K562 (cell line): ENCODE data around the gene FGF9. TPM values are rescaled to one million over a fixed set of nuclear protein-coding genes. Genes with fewer than 3 reads are reported as not detected.
A peak's percentile ranks its signal among the peaks of the same experiment; 100 is the strongest.

Experiments
- ATAC-seq: fragments of 200-7000 bp; cut with Tn5 transposase; 3 replicates; pipeline ENCODE4 v1.9.1; 2020; ENCODE audit warnings: moderate library complexity
- BruUV-seq: library from RNA; stranded (reverse); fragments of 400-500 nt; replicated peaks from 2 replicates; lab custom pipeline; 2021; lab: Mats Ljungman, UMichigan
- CTCF ChIA-PET: fragments of 300-600 bp; formaldehyde crosslinking; extraction: SDS; loops from one replicate; lab custom pipeline; 2021; ENCODE audit warnings: low intra/inter-chr PET ratio; lab: Yijun Ruan, JAX
- POLR2A ChIA-PET: fragments of 300-600, 350-650 bp; sonication (Branson Sonifier 250); formaldehyde crosslinking; extraction: SDS; loops from one replicate; lab custom pipeline; 2021; ENCODE audit warnings: antibody characterized with exemption, inconsistent platforms; lab: Yijun Ruan, JAX
- DNase-seq, 4 experiments: peaks; one replicate each; pipeline versions ENCODE4 v3.0.0 to v3.0.0-alpha.2; 2011 to 2018; ENCODE audit warnings: low spot score in 3 of 4, mixed read lengths in 3 of 4; ENCODE audit errors: extremely low read depth in 1 of 4
- FAIRE-seq: peaks from 2 replicates; lab custom pipeline; 2011; peaks lifted over from hg19 to GRCh38; lab: Jason Lieb, UNC
- H2AFZ ChIP-seq: 2 replicates; pipeline ENCODE4 v1.6.0; 2011; ENCODE audit warnings: low read depth, low read length, control low read depth, inconsistent platforms
- H3K27ac ChIP-seq: fragments of 200-600 bp; 3 replicates; pipeline ENCODE4 v1.8.0; 2011; ENCODE audit warnings: low read depth, mild to moderate bottlenecking, control low read depth, inconsistent platforms, low read length, moderate library complexity, mixed read lengths; ENCODE audit errors: extremely low read depth
- H3K27me3 ChIP-seq, 2 experiments: fragments of 300-600 bp in 1 of 2; 2 replicates in 1 of 2; 3 replicates in 1 of 2; pipeline versions ENCODE4 v1.6.0 to v1.8.0; 2011; ENCODE audit warnings: inconsistent platforms in 2 of 2, low read length in 2 of 2, mild to moderate bottlenecking in 1 of 2, mixed read lengths in 1 of 2, moderate library complexity in 1 of 2; ENCODE audit not compliant: control insufficient read depth in 2 of 2, insufficient read depth in 2 of 2
- H3K36me3 ChIP-seq: fragments of 300-600 bp; 3 replicates; pipeline ENCODE4 v1.8.0; 2011; ENCODE audit warnings: mild to moderate bottlenecking, low read length, inconsistent platforms; ENCODE audit not compliant: control insufficient read depth, insufficient read depth
- H3K4me1 ChIP-seq, 2 experiments: fragments of 200-600 bp in 1 of 2; replicated peaks in 1 of 2; 2 replicates in 1 of 2; 3 replicates in 1 of 2; pipeline versions ENCODE4 v1.5.1 to v1.8.0; 2011; ENCODE audit warnings: inconsistent platforms in 2 of 2, low read length in 2 of 2, mild to moderate bottlenecking in 1 of 2, mixed read lengths in 1 of 2, moderate library complexity in 1 of 2; ENCODE audit not compliant: control insufficient read depth in 2 of 2, insufficient read depth in 2 of 2
- H3K4me2 ChIP-seq: 2 replicates; pipeline ENCODE4 v1.6.1; 2011; ENCODE audit warnings: low read length, control low read depth, inconsistent platforms, mixed read lengths; ENCODE audit not compliant: insufficient read depth
- H3K4me3 ChIP-seq: fragments of 200-600 bp; sonication (generic), shearing (Covaris generic); 2 replicates; pipeline ENCODE4 v1.5.1; 2016; ENCODE audit warnings: control low read depth, inconsistent platforms
- H3K79me2 ChIP-seq: fragments of 200-600 bp; 3 replicates; pipeline ENCODE4 v1.8.0; 2011; ENCODE audit warnings: low read length, inconsistent platforms; ENCODE audit not compliant: control insufficient read depth, insufficient read depth
- H3K9ac ChIP-seq, 2 experiments: 2 replicates each; pipeline versions ENCODE4 v1.6.0 to v1.6.1; 2011; ENCODE audit warnings: low read depth in 2 of 2, low read length in 2 of 2, control low read depth in 1 of 2, inconsistent platforms in 1 of 2, mild to moderate bottlenecking in 1 of 2, mixed read lengths in 1 of 2; ENCODE audit not compliant: insufficient read depth in 1 of 2
- H3K9me1 ChIP-seq: one replicate; pipeline ENCODE4 v1.6.0; 2011; ENCODE audit warnings: inconsistent platforms, mild to moderate bottlenecking, low read length, moderate library complexity; ENCODE audit not compliant: control insufficient read depth, insufficient read depth
- H3K9me3 ChIP-seq: replicated peaks from 2 replicates; pipeline ENCODE4 v1.5.1; 2011; ENCODE audit warnings: low read depth, low read length, inconsistent platforms; ENCODE audit not compliant: control insufficient read depth, insufficient read depth
- H4K20me1 ChIP-seq: replicated peaks from 2 replicates; pipeline ENCODE4 v1.6.1; 2011; ENCODE audit warnings: low read length, inconsistent platforms, mixed read lengths; ENCODE audit not compliant: control insufficient read depth, insufficient read depth
- FOXA1 ChIP-seq: fragments of 450-650 bp; IDR thresholded peaks from 2 replicates; pipeline ENCODE4 v1.6.1; 2016; ENCODE audit warnings: mild to moderate bottlenecking, borderline replicate concordance
- L3MBTL2 ChIP-seq: fragments of 450-650 bp; IDR thresholded peaks from 2 replicates; pipeline ENCODE4 v1.6.1; 2016; ENCODE audit warnings: mild to moderate bottlenecking, moderate library complexity
- MEIS2 ChIP-seq: fragments of 450-650 bp; IDR thresholded peaks from 2 replicates; pipeline ENCODE4 v1.6.1; 2014; ENCODE audit warnings: mild to moderate bottlenecking; ENCODE audit not compliant: partially characterized antibody
- WGBS: fragments of 100-300 bp; shearing (Covaris generic); methylation state at CpG from one replicate; pipeline ENCODE4 v1.1.6; 2016; ENCODE audit warnings: low coverage, mixed read lengths; ENCODE audit not compliant: insufficient coverage; ENCODE audit errors: missing lambda C conversion rate; 5-methylcytosine and 5-hydroxymethylcytosine counted together
- in situ Hi-C: fragments of 300-500 bp; cut with MboI; formaldehyde crosslinking; loops from 4 replicates; pipeline ENCODE4 v1.15.0; 2018; ENCODE audit warnings: inconsistent platforms, mixed read lengths
- intact Hi-C: fragments of 100-400 bp; cut with micrococcal nuclease; formaldehyde crosslinking; loops from 2 replicates; pipeline ENCODE4 v1.14.2; 2022
- polyA plus RNA-seq, 8 experiments: library from polyadenylated mRNA; depleted of rRNA in 4 of 8; stranded (reverse) in 5 of 8; unstranded in 3 of 8; fragments of >200 nt; fragmentation: Nextera tagmentation in 2 of 8; fragmentation: Illumina TruSeq in 1 of 8; extraction: Ambion mirVana in 2 of 8; extraction: Trizol in 1 of 8; gene quantifications; 2 replicates each; pipeline versions ENCODE4 v1.2.1 to v1.2.3, GENCODE V29; 2011 to 2014; ENCODE audit warnings: inconsistent platforms in 1 of 8, missing spikeins in 1 of 8
- total RNA-seq, 7 experiments: library from RNA; depleted of rRNA in 6 of 7; stranded (reverse); fragments of >200 nt in 6 of 7; fragmentation: Illumina TruSeq in 2 of 7; extraction: Trizol in 2 of 7; gene quantifications; 2 replicates each; pipeline versions ENCODE4 v1.2.1 to v1.2.3, GENCODE V29; 2011 to 2021; ENCODE audit warnings: low replicate concordance in 1 of 7
- TF ChIP-seq, protein P1 (sequence below): fragments of 450-650 bp; IDR thresholded peaks from 2 replicates; pipeline ENCODE4 v1.6.1; 2016; ENCODE audit warnings: mild to moderate bottlenecking, moderate library complexity
- TF ChIP-seq, protein P2 (sequence below), 3 experiments: IDR thresholded peaks in 2 of 3; conservative IDR thresholded peaks in 1 of 3; 2 replicates each; pipeline ENCODE4 v1.5.1; 2011 to 2012; ENCODE audit warnings: low read length in 3 of 3, mild to moderate bottlenecking in 3 of 3, control low read depth in 2 of 3, improper control_type of control experiment in 1 of 3, inconsistent platforms in 1 of 3, low read depth in 1 of 3, mixed read lengths in 1 of 3, moderate library complexity in 1 of 3; ENCODE audit not compliant: insufficient read depth in 2 of 3

The FGF9 gene
- total and polyA plus RNA-seq, 9 of the 15 experiments (the other 6 are each of a cell fraction or from before 2014, with no cell fraction given), result not detected

DNA sequence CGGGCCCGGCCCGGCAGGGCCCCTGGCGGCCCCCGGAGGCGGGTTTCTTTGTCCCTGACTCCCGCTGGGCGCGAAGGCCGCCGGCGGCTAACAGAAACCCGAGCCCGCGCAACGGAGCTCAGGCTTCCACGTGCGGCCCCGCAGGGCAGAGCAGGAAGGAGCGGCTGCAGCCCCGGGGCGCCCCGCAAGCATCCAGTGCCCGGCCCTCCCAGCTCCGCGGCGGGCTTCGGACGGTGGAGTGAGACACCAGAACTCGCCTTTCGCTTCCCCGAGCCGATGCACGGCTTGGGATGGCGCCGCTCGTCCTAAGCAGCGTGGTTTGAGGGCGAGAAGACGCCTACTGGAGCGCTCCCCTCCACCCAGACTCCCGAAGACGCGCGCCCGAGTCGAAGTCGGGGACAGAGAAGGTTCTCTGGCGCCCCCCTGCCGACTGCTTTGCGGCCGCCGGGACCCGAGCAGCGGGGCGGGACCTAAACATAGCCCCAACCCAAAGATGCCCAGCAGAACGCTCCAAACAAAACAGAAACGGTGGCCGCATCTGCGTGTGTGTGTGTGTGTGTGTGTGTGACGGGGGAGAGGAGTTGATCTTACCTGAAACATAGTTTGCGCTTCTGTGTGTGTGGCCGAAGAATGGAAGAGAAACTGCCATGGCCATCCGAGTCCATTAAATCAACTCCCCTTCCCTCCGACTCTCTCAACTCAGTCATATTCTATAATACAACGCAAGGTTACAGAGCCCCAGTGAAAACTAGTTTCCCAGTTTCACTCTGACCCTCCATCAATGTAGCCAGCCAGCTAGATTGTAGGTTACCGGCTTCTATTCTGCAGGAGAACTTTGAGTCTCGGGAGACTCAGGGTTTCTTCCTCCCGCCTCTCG, 629 bp upstream of the FGF9 start:
- no peaks in the 10 kb centered on the region for H4K20me1 ChIP-seq
- FAIRE-seq (no peak), DNase-seq (peak; percentile 51 to 65 (median 58)), ATAC-seq (peak; percentile 78)
- WGBS, result under 1% methylated on average over 35 of the region's 70 CpGs
- no peaks in the 10 kb centered on the region for H3K9me3 ChIP-seq
- H3K27me3 ChIP-seq, result peaks cover 29 to 40% of the 10 kb centered on the region in 2 experiments; a peak in 4 of 5 replicates
- POLR2A ChIA-PET, result interaction anchor here (1.4 kb wide), 1 partner anchor 8 kb away, joined by 4 read pairs; no protein-coding TSS in a partner anchor
- no peaks in the 10 kb centered on the region for H3K36me3 ChIP-seq
- no peak overlapping the region for H3K27ac ChIP-seq
- in situ Hi-C loops (no loop called here), intact Hi-C loops (no loop called here)
- no peaks in the 10 kb centered on the region for H3K9me1 ChIP-seq
- H3K79me2 ChIP-seq, result no peaks in the 10 kb centered on the region
- no peak overlapping the region for H3K9ac ChIP-seq
- no TSS peak for BruUV-seq
- CTCF ChIA-PET, result no interaction called here
- H3K4me1 ChIP-seq, result peaks cover 2 to 39% of the 10 kb centered on the region in 2 experiments; a peak in 3 of 5 replicates
- peak overlapping the region; percentile 36 for H3K4me3 ChIP-seq
- H2AFZ ChIP-seq, result peak overlapping the region; percentile 70
- H3K4me2 ChIP-seq, result peak overlapping the region; percentile 76
- TF ChIP-seq, protein P1, sequence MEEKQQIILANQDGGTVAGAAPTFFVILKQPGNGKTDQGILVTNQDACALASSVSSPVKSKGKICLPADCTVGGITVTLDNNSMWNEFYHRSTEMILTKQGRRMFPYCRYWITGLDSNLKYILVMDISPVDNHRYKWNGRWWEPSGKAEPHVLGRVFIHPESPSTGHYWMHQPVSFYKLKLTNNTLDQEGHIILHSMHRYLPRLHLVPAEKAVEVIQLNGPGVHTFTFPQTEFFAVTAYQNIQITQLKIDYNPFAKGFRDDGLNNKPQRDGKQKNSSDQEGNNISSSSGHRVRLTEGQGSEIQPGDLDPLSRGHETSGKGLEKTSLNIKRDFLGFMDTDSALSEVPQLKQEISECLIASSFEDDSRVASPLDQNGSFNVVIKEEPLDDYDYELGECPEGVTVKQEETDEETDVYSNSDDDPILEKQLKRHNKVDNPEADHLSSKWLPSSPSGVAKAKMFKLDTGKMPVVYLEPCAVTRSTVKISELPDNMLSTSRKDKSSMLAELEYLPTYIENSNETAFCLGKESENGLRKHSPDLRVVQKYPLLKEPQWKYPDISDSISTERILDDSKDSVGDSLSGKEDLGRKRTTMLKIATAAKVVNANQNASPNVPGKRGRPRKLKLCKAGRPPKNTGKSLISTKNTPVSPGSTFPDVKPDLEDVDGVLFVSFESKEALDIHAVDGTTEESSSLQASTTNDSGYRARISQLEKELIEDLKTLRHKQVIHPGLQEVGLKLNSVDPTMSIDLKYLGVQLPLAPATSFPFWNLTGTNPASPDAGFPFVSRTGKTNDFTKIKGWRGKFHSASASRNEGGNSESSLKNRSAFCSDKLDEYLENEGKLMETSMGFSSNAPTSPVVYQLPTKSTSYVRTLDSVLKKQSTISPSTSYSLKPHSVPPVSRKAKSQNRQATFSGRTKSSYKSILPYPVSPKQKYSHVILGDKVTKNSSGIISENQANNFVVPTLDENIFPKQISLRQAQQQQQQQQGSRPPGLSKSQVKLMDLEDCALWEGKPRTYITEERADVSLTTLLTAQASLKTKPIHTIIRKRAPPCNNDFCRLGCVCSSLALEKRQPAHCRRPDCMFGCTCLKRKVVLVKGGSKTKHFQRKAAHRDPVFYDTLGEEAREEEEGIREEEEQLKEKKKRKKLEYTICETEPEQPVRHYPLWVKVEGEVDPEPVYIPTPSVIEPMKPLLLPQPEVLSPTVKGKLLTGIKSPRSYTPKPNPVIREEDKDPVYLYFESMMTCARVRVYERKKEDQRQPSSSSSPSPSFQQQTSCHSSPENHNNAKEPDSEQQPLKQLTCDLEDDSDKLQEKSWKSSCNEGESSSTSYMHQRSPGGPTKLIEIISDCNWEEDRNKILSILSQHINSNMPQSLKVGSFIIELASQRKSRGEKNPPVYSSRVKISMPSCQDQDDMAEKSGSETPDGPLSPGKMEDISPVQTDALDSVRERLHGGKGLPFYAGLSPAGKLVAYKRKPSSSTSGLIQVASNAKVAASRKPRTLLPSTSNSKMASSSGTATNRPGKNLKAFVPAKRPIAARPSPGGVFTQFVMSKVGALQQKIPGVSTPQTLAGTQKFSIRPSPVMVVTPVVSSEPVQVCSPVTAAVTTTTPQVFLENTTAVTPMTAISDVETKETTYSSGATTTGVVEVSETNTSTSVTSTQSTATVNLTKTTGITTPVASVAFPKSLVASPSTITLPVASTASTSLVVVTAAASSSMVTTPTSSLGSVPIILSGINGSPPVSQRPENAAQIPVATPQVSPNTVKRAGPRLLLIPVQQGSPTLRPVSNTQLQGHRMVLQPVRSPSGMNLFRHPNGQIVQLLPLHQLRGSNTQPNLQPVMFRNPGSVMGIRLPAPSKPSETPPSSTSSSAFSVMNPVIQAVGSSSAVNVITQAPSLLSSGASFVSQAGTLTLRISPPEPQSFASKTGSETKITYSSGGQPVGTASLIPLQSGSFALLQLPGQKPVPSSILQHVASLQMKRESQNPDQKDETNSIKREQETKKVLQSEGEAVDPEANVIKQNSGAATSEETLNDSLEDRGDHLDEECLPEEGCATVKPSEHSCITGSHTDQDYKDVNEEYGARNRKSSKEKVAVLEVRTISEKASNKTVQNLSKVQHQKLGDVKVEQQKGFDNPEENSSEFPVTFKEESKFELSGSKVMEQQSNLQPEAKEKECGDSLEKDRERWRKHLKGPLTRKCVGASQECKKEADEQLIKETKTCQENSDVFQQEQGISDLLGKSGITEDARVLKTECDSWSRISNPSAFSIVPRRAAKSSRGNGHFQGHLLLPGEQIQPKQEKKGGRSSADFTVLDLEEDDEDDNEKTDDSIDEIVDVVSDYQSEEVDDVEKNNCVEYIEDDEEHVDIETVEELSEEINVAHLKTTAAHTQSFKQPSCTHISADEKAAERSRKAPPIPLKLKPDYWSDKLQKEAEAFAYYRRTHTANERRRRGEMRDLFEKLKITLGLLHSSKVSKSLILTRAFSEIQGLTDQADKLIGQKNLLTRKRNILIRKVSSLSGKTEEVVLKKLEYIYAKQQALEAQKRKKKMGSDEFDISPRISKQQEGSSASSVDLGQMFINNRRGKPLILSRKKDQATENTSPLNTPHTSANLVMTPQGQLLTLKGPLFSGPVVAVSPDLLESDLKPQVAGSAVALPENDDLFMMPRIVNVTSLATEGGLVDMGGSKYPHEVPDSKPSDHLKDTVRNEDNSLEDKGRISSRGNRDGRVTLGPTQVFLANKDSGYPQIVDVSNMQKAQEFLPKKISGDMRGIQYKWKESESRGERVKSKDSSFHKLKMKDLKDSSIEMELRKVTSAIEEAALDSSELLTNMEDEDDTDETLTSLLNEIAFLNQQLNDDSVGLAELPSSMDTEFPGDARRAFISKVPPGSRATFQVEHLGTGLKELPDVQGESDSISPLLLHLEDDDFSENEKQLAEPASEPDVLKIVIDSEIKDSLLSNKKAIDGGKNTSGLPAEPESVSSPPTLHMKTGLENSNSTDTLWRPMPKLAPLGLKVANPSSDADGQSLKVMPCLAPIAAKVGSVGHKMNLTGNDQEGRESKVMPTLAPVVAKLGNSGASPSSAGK, result peak; percentile 43
- TF ChIP-seq FOXA1, result no peak
- peak; percentile 28; the same call in 1 of the 2 replicates for TF ChIP-seq L3MBTL2
- TF ChIP-seq, protein P2, sequence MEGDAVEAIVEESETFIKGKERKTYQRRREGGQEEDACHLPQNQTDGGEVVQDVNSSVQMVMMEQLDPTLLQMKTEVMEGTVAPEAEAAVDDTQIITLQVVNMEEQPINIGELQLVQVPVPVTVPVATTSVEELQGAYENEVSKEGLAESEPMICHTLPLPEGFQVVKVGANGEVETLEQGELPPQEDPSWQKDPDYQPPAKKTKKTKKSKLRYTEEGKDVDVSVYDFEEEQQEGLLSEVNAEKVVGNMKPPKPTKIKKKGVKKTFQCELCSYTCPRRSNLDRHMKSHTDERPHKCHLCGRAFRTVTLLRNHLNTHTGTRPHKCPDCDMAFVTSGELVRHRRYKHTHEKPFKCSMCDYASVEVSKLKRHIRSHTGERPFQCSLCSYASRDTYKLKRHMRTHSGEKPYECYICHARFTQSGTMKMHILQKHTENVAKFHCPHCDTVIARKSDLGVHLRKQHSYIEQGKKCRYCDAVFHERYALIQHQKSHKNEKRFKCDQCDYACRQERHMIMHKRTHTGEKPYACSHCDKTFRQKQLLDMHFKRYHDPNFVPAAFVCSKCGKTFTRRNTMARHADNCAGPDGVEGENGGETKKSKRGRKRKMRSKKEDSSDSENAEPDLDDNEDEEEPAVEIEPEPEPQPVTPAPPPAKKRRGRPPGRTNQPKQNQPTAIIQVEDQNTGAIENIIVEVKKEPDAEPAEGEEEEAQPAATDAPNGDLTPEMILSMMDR (IDR thresholded peaks at IDR 0.05 in 2 of 3, conservative IDR thresholded peaks at IDR 0.05 in 1 of 3; ENCODE audit: insufficient read depth in 2 of 3, low read depth in 1 of 3, low read length in 3 of 3), result peak in 1 of 3 experiments; percentile 24; a peak in 3 of 6 replicates
- no peak for TF ChIP-seq MEIS2
